MM.1S (cell line): ENCODE data around the gene ITLN1.

Experiments
- DNase-seq: peaks from one replicate; pipeline ENCODE4 v3.0.0-alpha.2; 2015
- H2AFZ ChIP-seq: fragments of 300-600 bp; sonication (generic); 2 replicates; pipeline ENCODE4 v1.6.0; 2016; ENCODE audit warnings: antibody characterized with exemption, low read length
- H3F3A ChIP-seq: fragments of 300-600 bp; sonication (generic); 2 replicates; pipeline ENCODE4 v1.6.1; 2016; ENCODE audit warnings: mild to moderate bottlenecking, antibody characterized with exemption, low read length, moderate library complexity, mixed read lengths; ENCODE audit not compliant: insufficient read depth
- H3K27ac ChIP-seq: fragments of 300-600 bp; sonication (generic); 2 replicates; pipeline ENCODE4 v1.5.1; 2016; ENCODE audit warnings: mild to moderate bottlenecking, low read length
- H3K27me3 ChIP-seq: fragments of 300-600 bp; sonication (generic); replicated peaks from 2 replicates; pipeline ENCODE4 v1.6.0; 2016; ENCODE audit warnings: low read length; ENCODE audit not compliant: insufficient read depth
- H3K36me3 ChIP-seq: fragments of 300-600 bp; sonication (generic); replicated peaks from 2 replicates; pipeline ENCODE4 v1.6.1; 2016; ENCODE audit warnings: mild to moderate bottlenecking, low read length, mixed read lengths; ENCODE audit not compliant: insufficient read depth
- H3K4me1 ChIP-seq: fragments of 300-600 bp; sonication (generic); 2 replicates; pipeline ENCODE4 v1.6.1; 2016; ENCODE audit warnings: low read length, mixed read lengths
- H3K4me2 ChIP-seq: fragments of 300-600 bp; sonication (generic); 2 replicates; pipeline ENCODE4 v1.6.0; 2016; ENCODE audit warnings: low read depth, low read length
- H3K4me3 ChIP-seq: fragments of 300-600 bp; sonication (generic); 2 replicates; pipeline ENCODE4 v1.5.1; 2016; ENCODE audit warnings: low read length, mixed read lengths
- H3K79me2 ChIP-seq: fragments of 300-600 bp; sonication (generic); 2 replicates; pipeline ENCODE4 v1.6.1; 2016; ENCODE audit warnings: mixed run types, low read length, mixed read lengths
- H3K9ac ChIP-seq: fragments of 300-600 bp; sonication (generic); 2 replicates; pipeline ENCODE4 v1.6.1; 2016; ENCODE audit warnings: low read length, mixed read lengths
- H3K9me2 ChIP-seq: fragments of 300-600 bp; sonication (generic); replicated peaks from 2 replicates; pipeline ENCODE4 v1.6.1; 2016; ENCODE audit warnings: mild to moderate bottlenecking, low read length, mixed read lengths; ENCODE audit not compliant: insufficient read depth
- H3K9me3 ChIP-seq: fragments of 300-600 bp; sonication (generic); replicated peaks from 2 replicates; pipeline ENCODE4 v1.6.1; 2016; ENCODE audit warnings: mild to moderate bottlenecking, low read length, mixed read lengths; ENCODE audit not compliant: insufficient read depth
- H4K20me1 ChIP-seq: fragments of 300-600 bp; sonication (generic); 2 replicates; pipeline ENCODE4 v1.6.1; 2016; ENCODE audit warnings: mild to moderate bottlenecking, low read length, moderate library complexity, mixed read lengths; ENCODE audit not compliant: insufficient read depth
- CTCF ChIP-seq: fragments of 300-600 bp; sonication (generic); IDR thresholded peaks from 2 replicates; pipeline ENCODE4 v1.5.1; 2016; ENCODE audit warnings: antibody characterized with exemption, low read length, mixed read lengths
- EZH2 ChIP-seq: fragments of 300-600 bp; sonication (generic); optimal IDR thresholded peaks from 2 replicates; pipeline ENCODE3; 2017; ENCODE audit warnings: low read depth, mild to moderate bottlenecking, antibody characterized with exemption, low read length, mixed read lengths
- EZH2phosphoT487 ChIP-seq: fragments of 300-600 bp; sonication (generic); IDR thresholded peaks from 2 replicates; pipeline ENCODE4 v1.6.1; 2018; ENCODE audit warnings: antibody characterized with exemption, low read length

ITLN1 gene

GRCh38 chr1:160863774-160864131, 21.2 kb downstream of the ITLN1 start:
- DNase-seq, result no peak
- Histone ChIP-seq H3K27me3 (no peaks in the 10 kb centered on the region), H3K79me2 (no peaks in the 10 kb centered on the region), H3K9ac (no peak overlapping the region), H2AFZ (no peak overlapping the region), H3K36me3 (no peaks in the 10 kb centered on the region), H3K27ac (no peak overlapping the region), H3K9me2 (no peaks in the 10 kb centered on the region), H3K9me3 (no peaks in the 10 kb centered on the region), H3F3A (no peaks in the 10 kb centered on the region), H4K20me1 (no peaks in the 10 kb centered on the region), H3K4me2 (no peak overlapping the region), H3K4me1 (no peaks in the 10 kb centered on the region), H3K4me3 (no peak overlapping the region)
- TF ChIP-seq EZH2, result no peak
- TF ChIP-seq EZH2phosphoT487, result no peak
- no peak for TF ChIP-seq CTCF

GRCh38 chr1:160863061-160863773, 21.8 kb downstream of the ITLN1 start:
- H3K27me3 ChIP-seq, result no peaks in the 10 kb centered on the region
- H2AFZ ChIP-seq, result no peak overlapping the region
- no peak for DNase-seq
- H3K9me3 ChIP-seq, result no peaks in the 10 kb centered on the region
- H3K79me2 ChIP-seq, result no peaks in the 10 kb centered on the region
- H3K27ac ChIP-seq, result no peak overlapping the region
- H3K9me2 ChIP-seq, result no peaks in the 10 kb centered on the region
- TF ChIP-seq EZH2 (no peak), CTCF (no peak), EZH2phosphoT487 (no peak)
- H3K36me3 ChIP-seq, result no peaks in the 10 kb centered on the region
- H3K4me3 ChIP-seq, result no peak overlapping the region
- H3F3A ChIP-seq, result no peaks in the 10 kb centered on the region
- H4K20me1 ChIP-seq, result no peaks in the 10 kb centered on the region
- no peak overlapping the region for H3K4me2 ChIP-seq
- H3K9ac ChIP-seq, result no peak overlapping the region
- H3K4me1 ChIP-seq, result no peaks in the 10 kb centered on the region

GRCh38 chr1:160862203-160863060, 22.5 kb downstream of the ITLN1 start, which contains the start of gene CD244:
Gene CD244, minus strand, starts transcription at chr1:160862887. Its CDS starts 210 bp downstream, at chr1:160862677.
- TF ChIP-seq CTCF, result no peak
- TF ChIP-seq EZH2phosphoT487, result no peak
- TF ChIP-seq EZH2, result no peak
- no peaks in the 10 kb centered on the region for H3K79me2 ChIP-seq
- H3F3A ChIP-seq, result no peaks in the 10 kb centered on the region
- H3K4me3 ChIP-seq, result no peak within 1 kb of the TSS
- H3K9me2 ChIP-seq, result no peaks in the 10 kb centered on the region
- no peak within 1 kb of the TSS for H3K9ac ChIP-seq
- no peaks in the 10 kb centered on the region for H3K4me1 ChIP-seq
- H3K36me3 ChIP-seq, result no peaks in the 10 kb centered on the region
- no peak within 1 kb of the TSS for H3K4me2 ChIP-seq
- H3K27ac ChIP-seq, result no peak within 1 kb of the TSS
- H2AFZ ChIP-seq, result no peak within 1 kb of the TSS
- no peaks in the 10 kb centered on the region for H3K27me3 ChIP-seq
- no peaks in the 10 kb centered on the region for H4K20me1 ChIP-seq
- DNase-seq, result no peak
- H3K9me3 ChIP-seq, result no peaks in the 10 kb centered on the region
